ENCODE measurements around the gene RNF31.

The RNF31 gene

GRCh38 chr14:24108336-24108874 lies 38.9 kb upstream of the RNF31 start:
- Histone ChIP-seq H3K9me3 (ENCODE audit: low read length) (no peaks in the 10 kb centered on the region), H4K20me1 (ENCODE audit: insufficient read depth, low read length) (no peaks in the 10 kb centered on the region), H3K4me3 (ENCODE audit: low read depth, low read length, poor library complexity, severe bottlenecking) (no peak overlapping the region), H3F3A (ENCODE audit: insufficient read depth, low read length) (no peaks in the 10 kb centered on the region; the same call in 1 of the 2 replicates), H3K36me3 (ENCODE audit: insufficient read depth, low read length) (peaks cover 13% of the 10 kb centered on the region), H3K27me3 (ENCODE audit: insufficient read depth, low read length) (no peaks in the 10 kb centered on the region), H3K4me1 (ENCODE audit: insufficient read depth, low read length, severe bottlenecking) (peaks cover 11% of the 10 kb centered on the region), H3K4me2 (ENCODE audit: low read length) (peak overlapping the region; percentile 31; the same call in 1 of the 2 replicates), H3K27ac (ENCODE audit: low read depth, low read length, poor library complexity, severe bottlenecking) (peak overlapping the region; percentile 70), H3K9ac (ENCODE audit: low read length) (no peak overlapping the region; the same call in 1 of the 2 replicates), H3K79me2 (ENCODE audit: insufficient read depth, low read length) (no peaks in the 10 kb centered on the region), H3K9me2 (ENCODE audit: low read depth, low read length) (no peaks in the 10 kb centered on the region), H2AFZ (ENCODE audit: low read length) (0 out of 2 replicates have a peak overlapping the region, but pooled peaks have one; percentile 83)
- TF ChIP-seq EZH2 (IDR thresholded peaks at IDR 0.05; ENCODE audit: borderline replicate concordance, low read length), result no peak
- no peak for TF ChIP-seq CTCF (IDR thresholded peaks at IDR 0.05; ENCODE audit: low read length)

- peaks cover 13% of the 10 kb centered on the region for H3K4me1 ChIP-seq (ENCODE audit: insufficient read depth, low read length, severe bottlenecking)
- H3K4me2 ChIP-seq (ENCODE audit: low read length), result no peak overlapping the region
- no peaks in the 10 kb centered on the region for H3K79me2 ChIP-seq (ENCODE audit: insufficient read depth, low read length)
- no peaks in the 10 kb centered on the region for H3K9me2 ChIP-seq (ENCODE audit: low read depth, low read length)
- no peak for TF ChIP-seq CTCF (IDR thresholded peaks at IDR 0.05; ENCODE audit: low read length)
- H3K9ac ChIP-seq (ENCODE audit: low read length), result no peak overlapping the region
- H3K9me3 ChIP-seq (ENCODE audit: low read length), result no peaks in the 10 kb centered on the region
- no peak overlapping the region for H3K27ac ChIP-seq (ENCODE audit: low read depth, low read length, poor library complexity, severe bottlenecking)
- H3K27me3 ChIP-seq (ENCODE audit: insufficient read depth, low read length), result no peaks in the 10 kb centered on the region
- no peaks in the 10 kb centered on the region; the same call in 1 of the 2 replicates for H3F3A ChIP-seq (ENCODE audit: insufficient read depth, low read length)
- H4K20me1 ChIP-seq (ENCODE audit: insufficient read depth, low read length), result no peaks in the 10 kb centered on the region
- no peak overlapping the region for H3K4me3 ChIP-seq (ENCODE audit: low read depth, low read length, poor library complexity, severe bottlenecking)
- H2AFZ ChIP-seq (ENCODE audit: low read length), result no peak overlapping the region
- no peaks in the 10 kb centered on the region for H3K36me3 ChIP-seq (ENCODE audit: insufficient read depth, low read length)
These were observed 37.2 kb upstream of the RNF31 start for GRCh38 chr14:24110060-24110459.

GRCh38 chr14:24110523-24110922 lies 36.8 kb upstream of the RNF31 start:
- H3K27me3 ChIP-seq (ENCODE audit: insufficient read depth, low read length), result no peaks in the 10 kb centered on the region
- no peak overlapping the region for H3K4me3 ChIP-seq (ENCODE audit: low read depth, low read length, poor library complexity, severe bottlenecking)
- H3K9ac ChIP-seq (ENCODE audit: low read length), result no peak overlapping the region
- H3K4me1 ChIP-seq (ENCODE audit: insufficient read depth, low read length, severe bottlenecking), result peaks cover 15% of the 10 kb centered on the region
- no peaks in the 10 kb centered on the region for H3K9me2 ChIP-seq (ENCODE audit: low read depth, low read length)
- H3K27ac ChIP-seq (ENCODE audit: low read depth, low read length, poor library complexity, severe bottlenecking), result no peak overlapping the region
- no peak overlapping the region for H2AFZ ChIP-seq (ENCODE audit: low read length)
- no peaks in the 10 kb centered on the region for H3K36me3 ChIP-seq (ENCODE audit: insufficient read depth, low read length)
- no peak overlapping the region for H3K4me2 ChIP-seq (ENCODE audit: low read length)
- no peaks in the 10 kb centered on the region for H4K20me1 ChIP-seq (ENCODE audit: insufficient read depth, low read length)
- H3K79me2 ChIP-seq (ENCODE audit: insufficient read depth, low read length), result no peaks in the 10 kb centered on the region; the same call in 1 of the 2 replicates
- no peak for TF ChIP-seq CTCF (IDR thresholded peaks at IDR 0.05; ENCODE audit: low read length)
- TF ChIP-seq EZH2 (IDR thresholded peaks at IDR 0.05; ENCODE audit: borderline replicate concordance, low read length), result no peak
- no peaks in the 10 kb centered on the region for H3K9me3 ChIP-seq (ENCODE audit: low read length)
- no peaks in the 10 kb centered on the region; the same call in 1 of the 2 replicates for H3F3A ChIP-seq (ENCODE audit: insufficient read depth, low read length)
